Activated CD8-positive, alpha-beta memory T cell treated with anti-CD3 and anti-CD28 coated beads, Interleukin-2, amount 10 ng/mL, durations not matched to agents 7 days and 5 days (primary cell): ENCODE results near the gene RFC1. TPM values are rescaled to one million over a fixed set of nuclear protein-coding genes. Genes with fewer than 3 reads are reported as not detected.
"Not testable (repeated sequence)": the region's sequence is repeated elsewhere in the genome, so short reads cannot be mapped to it uniquely, and the experiment has no call there.

Source experiments
- ATAC-seq: fragments of 150-1000 bp; cut with Tn5 transposase; one replicate; pipeline ENCODE4 v1.10.0; 2021; ENCODE audit warnings: moderate library complexity
- CTCF ChIA-PET: fragments of 350-600 bp; sonication (Branson Sonifier 250); formaldehyde crosslinking; loops from one replicate; lab custom pipeline; 2021; ENCODE audit warnings: antibody characterized with exemption; lab: Charles Lee
- DNase-seq: peaks from one replicate; pipeline ENCODE4 v3.0.0-alpha.2; 2020
- H3K27ac Mint-ChIP-seq: one replicate; pipeline ENCODE4 v1.8.0; 2021; ENCODE audit warnings: mild to moderate bottlenecking, mixed read lengths
- H3K27me3 Mint-ChIP-seq: one replicate; pipeline ENCODE4 v1.8.0; 2021; ENCODE audit warnings: mixed read lengths
- H3K36me3 Mint-ChIP-seq: one replicate; pipeline ENCODE4 v1.8.0; 2021; ENCODE audit warnings: mild to moderate bottlenecking, mixed read lengths
- H3K4me1 Mint-ChIP-seq: one replicate; pipeline ENCODE4 v1.8.0; 2021; ENCODE audit warnings: mixed read lengths
- H3K4me3 Mint-ChIP-seq: one replicate; pipeline ENCODE4 v1.8.0; 2021; ENCODE audit warnings: mild to moderate bottlenecking, moderate library complexity, mixed read lengths
- H3K9me3 Mint-ChIP-seq: one replicate; pipeline ENCODE4 v1.8.0; 2022; ENCODE audit warnings: low read depth, mixed read lengths
- total RNA-seq, 2 experiments: library from RNA; stranded (reverse); gene quantifications; one replicate each; pipeline ENCODE4 v1.2.3, GENCODE V29; 2021

The RFC1 gene
- total RNA-seq, 2 experiments from 2014 or later, result 72.1 to 94.7 TPM

GRCh38 chr4:39375478-39375877, 9.3 kb upstream of the RFC1 start:
- H3K4me3 Mint-ChIP-seq, result no peak overlapping the region
- ATAC-seq (no peak), DNase-seq (no peak)
- CTCF ChIA-PET, result no interaction called here
- H3K27ac Mint-ChIP-seq, result no peak overlapping the region
- H3K27me3 Mint-ChIP-seq, result peaks cover 41% of the 10 kb centered on the region
- H3K36me3 Mint-ChIP-seq, result peaks cover 6% of the 10 kb centered on the region
- H3K4me1 Mint-ChIP-seq, result no peaks in the 10 kb centered on the region
- H3K9me3 Mint-ChIP-seq, result peaks cover 21% of the 10 kb centered on the region

DNA sequence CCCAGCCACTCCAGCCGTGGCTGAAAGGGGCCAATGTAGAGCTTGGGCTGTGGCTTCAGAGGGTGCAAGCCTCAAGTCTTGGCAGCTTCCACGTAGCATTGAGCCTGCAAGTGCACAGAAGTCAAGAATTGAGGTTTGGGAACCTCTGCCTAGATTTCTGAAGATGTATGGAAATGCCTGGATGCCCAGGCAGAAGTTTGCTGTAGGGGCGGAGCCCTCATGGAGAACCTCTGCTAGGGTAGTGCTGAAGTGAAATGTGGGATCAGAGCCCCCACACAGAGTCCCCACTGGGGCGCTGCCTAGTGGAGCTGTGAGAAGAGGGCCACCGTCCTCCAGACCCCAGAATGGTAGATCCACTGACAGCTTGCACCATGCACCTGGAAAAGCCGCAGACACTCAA, 5.0 kb upstream of the RFC1 start:
- H3K27ac Mint-ChIP-seq, H3K4me3 Mint-ChIP-seq, H3K4me1 Mint-ChIP-seq, CTCF ChIA-PET, DNase-seq, ATAC-seq, H3K27me3 Mint-ChIP-seq: not testable (repeated sequence)
- Mint-ChIP-seq H3K9me3 (peaks cover 23% of the 10 kb centered on the region), H3K36me3 (peaks cover 10% of the 10 kb centered on the region)

DNA sequence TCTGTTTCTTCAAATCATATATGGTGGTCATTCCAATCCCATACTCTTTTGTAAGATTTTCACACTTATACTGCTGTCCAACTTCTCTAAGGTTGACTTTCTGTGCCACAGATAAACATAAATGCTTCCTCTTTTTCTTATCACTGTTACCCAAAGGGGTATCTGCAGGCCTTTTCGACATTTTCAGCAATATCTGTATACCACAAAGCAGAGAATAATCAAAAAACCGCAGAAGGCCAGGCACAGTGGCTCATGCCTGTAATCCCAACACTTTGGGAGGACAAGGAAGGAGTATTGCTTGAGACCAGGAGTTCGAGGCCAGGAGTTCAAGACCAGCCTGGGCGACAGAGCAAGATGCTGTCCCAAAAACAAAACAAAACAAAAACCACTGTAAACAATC, 3.1 kb upstream of the RFC1 start:
- Mint-ChIP-seq H3K27me3 (no peaks in the 10 kb centered on the region), H3K4me1 (peaks cover 9% of the 10 kb centered on the region), H3K9me3 (peaks cover 23% of the 10 kb centered on the region), H3K4me3 (no peak overlapping the region), H3K27ac (no peak overlapping the region), H3K36me3 (peaks cover 13% of the 10 kb centered on the region)
- CTCF ChIA-PET, result no interaction called here
- no peak for ATAC-seq
- DNase-seq, result no peak

- H3K4me3 Mint-ChIP-seq, result no peak overlapping the region
- peaks cover 18% of the 10 kb centered on the region for H3K9me3 Mint-ChIP-seq
- peaks cover 19% of the 10 kb centered on the region for H3K4me1 Mint-ChIP-seq
- DNase-seq, result no peak
- ATAC-seq, result no peak
- no peaks in the 10 kb centered on the region for H3K27me3 Mint-ChIP-seq
- peaks cover 13% of the 10 kb centered on the region for H3K36me3 Mint-ChIP-seq
- CTCF ChIA-PET, result interaction anchor here (0.6 kb wide), 1 partner anchor 84 kb away, joined by 3 read pairs; no protein-coding TSS in a partner anchor
- H3K27ac Mint-ChIP-seq, result peak overlapping the region; percentile 97
Measured at GRCh38 chr4:39367166-39367565, 1.0 kb upstream of the RFC1 start.

- peaks cover 22% of the 10 kb centered on the region for H3K36me3 Mint-ChIP-seq
- CTCF ChIA-PET, result interaction anchor here (0.7 to 3.7 kb wide), 5 partner anchors 9 to 746 kb away, joined by 3 to 17 read pairs (median 4); no protein-coding TSS in a partner anchor
Measured at GRCh38 chr4:39365360-39365759, 802 bp downstream of the RFC1 start.

GRCh38 chr4:39363773-39364393, 2.3 kb downstream of the RFC1 start:
- ATAC-seq (no peak), DNase-seq (no peak)
- H3K4me1 Mint-ChIP-seq, result peaks cover 27% of the 10 kb centered on the region
- peak overlapping the region; percentile 64 for H3K4me3 Mint-ChIP-seq
- peak overlapping the region; percentile 71 for H3K27ac Mint-ChIP-seq
- H3K27me3 Mint-ChIP-seq, result no peaks in the 10 kb centered on the region
- CTCF ChIA-PET, result interaction anchor here (1.1 to 3.7 kb wide), 2 partner anchors 10 to 84 kb away, joined by 4 to 17 read pairs; no protein-coding TSS in a partner anchor
- H3K9me3 Mint-ChIP-seq, result no peaks in the 10 kb centered on the region
- peaks cover 26% of the 10 kb centered on the region for H3K36me3 Mint-ChIP-seq

More at GRCh38 chr4:39365360-39365759, 802 bp downstream of the RFC1 start:
- Mint-ChIP-seq H3K27ac (peak overlapping the region; percentile 97), H3K9me3 (peaks cover 3% of the 10 kb centered on the region), H3K4me3 (peak overlapping the region; percentile 94), H3K4me1 (peaks cover 25% of the 10 kb centered on the region), H3K27me3 (no peaks in the 10 kb centered on the region)
- DNase-seq (no peak), ATAC-seq (no peak)

GRCh38 chr4:39362827-39363226, 3.3 kb downstream of the RFC1 start:
- CTCF ChIA-PET, result no interaction called here
- ATAC-seq (no peak), DNase-seq (no peak)
- H3K36me3 Mint-ChIP-seq, result peaks cover 31% of the 10 kb centered on the region
- peak overlapping the region; percentile 25 for H3K27ac Mint-ChIP-seq
- H3K4me3 Mint-ChIP-seq, result no peak overlapping the region
- no peaks in the 10 kb centered on the region for H3K27me3 Mint-ChIP-seq
- H3K4me1 Mint-ChIP-seq, result peaks cover 30% of the 10 kb centered on the region
- H3K9me3 Mint-ChIP-seq, result no peaks in the 10 kb centered on the region

DNA sequence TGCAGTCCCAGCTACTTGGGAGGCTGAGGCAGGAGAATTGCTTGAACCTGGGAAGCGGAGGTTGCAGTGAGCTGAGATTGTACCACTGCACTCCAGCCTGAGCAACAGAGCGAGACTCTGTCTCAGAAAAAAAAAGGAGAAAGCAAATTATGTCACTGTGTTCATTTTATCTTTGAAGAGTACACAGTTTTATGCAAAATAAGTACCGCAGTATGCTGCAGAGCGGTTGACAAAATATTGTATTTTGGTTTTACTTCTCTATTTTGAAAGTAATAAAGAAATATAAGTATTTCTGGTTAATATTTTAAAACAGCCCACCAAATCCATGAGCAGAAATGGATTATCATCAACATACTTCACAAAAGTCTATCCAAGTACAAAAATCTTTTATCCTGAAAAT, 5.6 kb downstream of the RFC1 start:
- H3K27me3 Mint-ChIP-seq, DNase-seq: not testable (repeated sequence)
- H3K4me1 Mint-ChIP-seq, result peaks cover 42% of the 10 kb centered on the region

DNA sequence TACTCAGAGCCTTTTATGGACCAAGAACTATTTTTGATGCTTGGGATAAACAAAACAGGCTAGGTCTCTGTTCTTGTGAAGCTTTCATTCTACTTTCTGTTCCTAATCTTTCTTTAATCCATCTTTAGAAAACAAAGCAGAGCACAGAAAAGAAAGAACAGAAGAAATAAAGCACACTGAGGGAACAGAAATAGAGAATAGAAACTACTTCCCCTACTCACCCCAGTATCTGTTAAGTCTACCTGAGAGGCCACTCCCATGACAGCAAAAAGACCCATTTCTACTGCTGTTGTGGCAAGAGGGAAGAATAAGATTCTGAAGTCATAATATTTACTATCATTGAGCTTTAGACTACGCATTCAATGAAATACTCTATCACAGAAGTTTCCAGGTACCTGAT, 9.2 kb downstream of the RFC1 start:
- Mint-ChIP-seq H3K4me3 (no peak overlapping the region), H3K36me3 (peaks cover 33% of the 10 kb centered on the region), H3K4me1 (peaks cover 56% of the 10 kb centered on the region), H3K27me3 (no peaks in the 10 kb centered on the region), H3K9me3 (no peaks in the 10 kb centered on the region), H3K27ac (peak overlapping the region; percentile 77)
- CTCF ChIA-PET, result interaction anchor here (0.9 kb wide), 2 partner anchors 8 to 282 kb away, joined by 3 read pairs; partner anchors contain the start of gene SMIM14
- ATAC-seq, result no peak
- no peak for DNase-seq

More for the DNA sequence above, 5.6 kb downstream of the RFC1 start:
- H3K9me3 Mint-ChIP-seq, H3K4me3 Mint-ChIP-seq, CTCF ChIA-PET, ATAC-seq, H3K27ac Mint-ChIP-seq: not testable (repeated sequence)
- H3K36me3 Mint-ChIP-seq, result peaks cover 29% of the 10 kb centered on the region

DNA sequence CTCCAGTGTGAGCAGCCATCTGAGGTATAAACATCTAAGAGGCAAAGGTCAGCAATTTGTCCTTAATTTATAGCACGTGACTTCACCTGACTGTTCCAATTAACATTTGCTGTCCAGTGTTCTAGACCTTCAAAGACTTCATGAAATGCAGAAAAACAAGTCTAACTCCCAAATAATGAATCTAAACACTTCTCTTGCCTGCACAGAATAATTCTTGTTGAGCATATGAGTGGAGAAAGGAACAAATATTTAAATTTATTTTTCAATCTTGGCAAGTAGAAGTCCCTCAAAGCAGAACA, 12.0 kb downstream of the RFC1 start:
- peaks cover 40% of the 10 kb centered on the region for H3K36me3 Mint-ChIP-seq
- DNase-seq (no peak), ATAC-seq (no peak)
- H3K27me3 Mint-ChIP-seq, result no peaks in the 10 kb centered on the region
- H3K9me3 Mint-ChIP-seq, result peaks cover 4% of the 10 kb centered on the region
- CTCF ChIA-PET, result interaction anchor here (3.1 kb wide), 1 partner anchor 11 kb away, joined by 17 read pairs; the partner anchor contains the start of gene RFC1
- H3K4me1 Mint-ChIP-seq, result peaks cover 63% of the 10 kb centered on the region
- H3K27ac Mint-ChIP-seq, result peak overlapping the region; percentile 100
- H3K4me3 Mint-ChIP-seq, result peak overlapping the region; percentile 83

GRCh38 chr4:39353478-39354253, 12.5 kb downstream of the RFC1 start:
- no peak for DNase-seq
- Mint-ChIP-seq H3K4me3 (peak overlapping the region; percentile 83), H3K36me3 (peaks cover 39% of the 10 kb centered on the region), H3K27me3 (no peaks in the 10 kb centered on the region), H3K4me1 (peaks cover 64% of the 10 kb centered on the region), H3K9me3 (peaks cover 4% of the 10 kb centered on the region), H3K27ac (peak overlapping the region; percentile 100)
- CTCF ChIA-PET, result interaction anchor here (0.7 to 3.1 kb wide), 2 partner anchors 11 to 1503 kb away, joined by 3 to 17 read pairs; partner anchors contain the start of gene RFC1
- peak; percentile 84 for ATAC-seq

GRCh38 chr4:39353149-39353477, 13.0 kb downstream of the RFC1 start:
- not testable (repeated sequence) for H3K27me3 Mint-ChIP-seq, H3K9me3 Mint-ChIP-seq, ATAC-seq
- peaks cover 67% of the 10 kb centered on the region for H3K4me1 Mint-ChIP-seq
- peaks cover 41% of the 10 kb centered on the region for H3K36me3 Mint-ChIP-seq
- CTCF ChIA-PET, result interaction anchor here (0.7 to 3.1 kb wide), 2 partner anchors 12 to 1503 kb away, joined by 3 to 17 read pairs; partner anchors contain the start of gene RFC1
- DNase-seq, result peak; percentile 56
- peak overlapping the region; percentile 83 for H3K4me3 Mint-ChIP-seq
- H3K27ac Mint-ChIP-seq, result peak overlapping the region; percentile 100

GRCh38 chr4:39349326-39349725, 16.8 kb downstream of the RFC1 start:
- peaks cover 52% of the 10 kb centered on the region for H3K36me3 Mint-ChIP-seq

More at GRCh38 chr4:39349326-39349725, 16.8 kb downstream of the RFC1 start:
- H3K9me3 Mint-ChIP-seq, result peaks cover 4% of the 10 kb centered on the region
- DNase-seq, result no peak
- peak overlapping the region; percentile 1 for H3K27ac Mint-ChIP-seq
- CTCF ChIA-PET, result no interaction called here
- H3K4me3 Mint-ChIP-seq, result no peak overlapping the region
- peaks cover 52% of the 10 kb centered on the region for H3K4me1 Mint-ChIP-seq
- ATAC-seq, result no peak
- no peaks in the 10 kb centered on the region for H3K27me3 Mint-ChIP-seq
